ENCODE results near the gene ATP4A.
"Not testable (repeated sequence)": the region's sequence is repeated elsewhere in the genome, so short reads cannot be mapped to it uniquely, and the experiment has no call there.

The ATP4A gene

GRCh38 chr19:35607661-35608060 is 44.2 kb upstream of the ATP4A start:
- POLR2A ChIA-PET: interaction anchor here (1.2 kb wide), 1 partner anchor 79 kb away, joined by 4 read pairs; no protein-coding TSS in a partner anchor
- no peak for DNase-seq (ENCODE audit: low read depth, low spot score)
- TF ChIP-seq CTCF (IDR thresholded peaks at IDR 0.05; ENCODE audit: insufficient read depth, low read length, missing control alignments): no peak
- CTCF ChIA-PET: interaction anchor here (1.5 kb wide), 1 partner anchor 93 kb away, joined by 3 read pairs; no protein-coding TSS in a partner anchor
- no peak overlapping the region for H3K4me3 ChIP-seq (ENCODE audit: low read depth, low read length)

- DNase-seq (ENCODE audit: low read depth, low spot score); H3K4me3 ChIP-seq (ENCODE audit: low read depth, low read length); POLR2A ChIA-PET: not testable (repeated sequence)
- CTCF ChIA-PET: interaction anchor here (1.5 kb wide), 1 partner anchor 93 kb away, joined by 3 read pairs; no protein-coding TSS in a partner anchor
Observed at GRCh38 chr19:35607170-35607569, 43.7 kb upstream of the ATP4A start.

- H3K4me3 ChIP-seq (ENCODE audit: low read depth, low read length); POLR2A ChIA-PET; CTCF ChIA-PET; DNase-seq (ENCODE audit: low read depth, low spot score): not testable (repeated sequence)
Observed at GRCh38 chr19:35604436-35604835, 41.0 kb upstream of the ATP4A start.

GRCh38 chr19:35601971-35602370 is 38.5 kb upstream of the ATP4A start:
- H3K4me3 ChIP-seq (ENCODE audit: low read depth, low read length): no peak overlapping the region
- ChIA-PET CTCF (interaction anchor here (1.7 kb wide), 1 partner anchor 10 kb away, joined by 5 read pairs; no protein-coding TSS in a partner anchor), POLR2A (no interaction called here)
- DNase-seq (ENCODE audit: low read depth, low spot score): no peak
- TF ChIP-seq CTCF (IDR thresholded peaks at IDR 0.05; ENCODE audit: insufficient read depth, low read length, missing control alignments): no peak

GRCh38 chr19:35596366-35596999 is 33.0 kb upstream of the ATP4A start:
- no peak for TF ChIP-seq CTCF (IDR thresholded peaks at IDR 0.05; ENCODE audit: insufficient read depth, low read length, missing control alignments)
- CTCF ChIA-PET: interaction anchor here (0.9 to 1.4 kb wide), 2 partner anchors 88 to 243 kb away, joined by 3 read pairs; no protein-coding TSS in a partner anchor
- H3K4me3 ChIP-seq (ENCODE audit: low read depth, low read length): no peak overlapping the region
- no peak for DNase-seq (ENCODE audit: low read depth, low spot score)
- POLR2A ChIA-PET: no interaction called here

- no peak for TF ChIP-seq CTCF (IDR thresholded peaks at IDR 0.05; ENCODE audit: insufficient read depth, low read length, missing control alignments)
- DNase-seq (ENCODE audit: low read depth, low spot score): no peak
- no peak overlapping the region for H3K4me3 ChIP-seq (ENCODE audit: low read depth, low read length)
- POLR2A ChIA-PET: no interaction called here
- CTCF ChIA-PET: no interaction called here
Observed at GRCh38 chr19:35595928-35596327, 32.5 kb upstream of the ATP4A start.

GRCh38 chr19:35595026-35595425 is 31.6 kb upstream of the ATP4A start:
- POLR2A ChIA-PET, CTCF ChIA-PET: not testable (repeated sequence)

GRCh38 chr19:35592226-35592625 is 28.8 kb upstream of the ATP4A start:
- CTCF ChIA-PET: interaction anchor here (0.8 to 2.0 kb wide), 10 partner anchors 9 to 238 kb away, joined by 3 to 8 read pairs (median 5); partner anchors contain the start of gene FFAR3
- no peak for DNase-seq (ENCODE audit: low read depth, low spot score)
- peak; percentile 36 for TF ChIP-seq CTCF (IDR thresholded peaks at IDR 0.05; ENCODE audit: insufficient read depth, low read length, missing control alignments)
- H3K4me3 ChIP-seq (ENCODE audit: low read depth, low read length): no peak overlapping the region
- POLR2A ChIA-PET: no interaction called here

More at GRCh38 chr19:35595026-35595425, 31.6 kb upstream of the ATP4A start:
- not testable (repeated sequence) for H3K4me3 ChIP-seq (ENCODE audit: low read depth, low read length); DNase-seq (ENCODE audit: low read depth, low spot score)
